Adrenal gland (tissue), 12 donors: ENCODE results near the gene WBP4. TPM values are rescaled to one million over a fixed set of nuclear protein-coding genes. Genes with fewer than 3 reads are reported as not detected.

Experiments used
- DNase-seq, 7 donors: peaks; one replicate each; pipeline ENCODE4 v3.0.0-alpha.2; 2019 to 2020
- H3K27ac ChIP-seq, 5 donors: fragments of 200-600 bp; sonication (generic) in 4 of 5; 1 replicate in 3 of 5; 2 replicates in 2 of 5; pipeline versions ENCODE4 v1.5.1 to v1.8.0; 2016 to 2020; ENCODE audit warnings: mild to moderate bottlenecking in 1 of 5
- H3K27me3 ChIP-seq: fragments of 200-600 bp; 2 replicates; pipeline ENCODE4 v1.8.0; 2021
- H3K36me3 ChIP-seq, 2 donors: fragments of 200-600 bp; replicated peaks in 1 of 2; 1 replicate in 1 of 2; 2 replicates in 1 of 2; pipeline versions ENCODE4 v1.5.1 to v1.8.0; 2018 to 2022
- H3K4me1 ChIP-seq, 2 donors: fragments of 200-600 bp; replicated peaks in 1 of 2; 1 replicate in 1 of 2; 2 replicates in 1 of 2; pipeline versions ENCODE4 v1.5.1 to v1.8.0; 2018 to 2021
- H3K4me3 ChIP-seq, 4 donors: fragments of 200-600 bp; sonication (generic) in 3 of 4; one replicate each; pipeline ENCODE4 v1.5.1; 2016 to 2018
- H3K9me3 ChIP-seq, 3 donors: fragments of 200-600 bp; sonication (generic) in 1 of 3; replicated peaks in 1 of 3; 1 replicate in 2 of 3; 2 replicates in 1 of 3; pipeline versions ENCODE4 v1.5.1 to v1.8.0; 2016 to 2021
- CTCF ChIP-seq, 6 experiments: fragments of 450-650 bp in 4 of 6; fragments of 200-600 bp in 2 of 6; sonication (generic) in 1 of 6; IDR thresholded peaks; 1 replicate in 5 of 6; 2 replicates in 1 of 6; pipeline versions ENCODE4 v1.5.1 to v1.8.0; 2016 to 2021; ENCODE audit warnings: antibody characterized with exemption in 6 of 6, mild to moderate bottlenecking in 2 of 6, moderate library complexity in 1 of 6
- POLR2A ChIP-seq, 2 donors: fragments of 450-650 bp; IDR thresholded peaks; one replicate each; pipeline ENCODE4 v1.6.1; 2017; ENCODE audit warnings: antibody characterized with exemption in 2 of 2, mild to moderate bottlenecking in 2 of 2, moderate library complexity in 1 of 2
- WGBS, 4 donors: extraction: QIAGEN DNeasy Blood & Tissue Kit in 2 of 4; methylation state at CpG; one replicate each; pipeline versions ENCODE4 v1.1.5 to v1.1.7; 2013 to 2017; 5-methylcytosine and 5-hydroxymethylcytosine counted together
- intact Hi-C, 2 donors: fragments of 100-400 bp; cut with DNase I; formaldehyde crosslinking; loops; one replicate each; pipeline versions ENCODE4 v1.14.1 to v1.15.0; 2022 to 2023
- polyA plus RNA-seq, 3 donors: library from polyadenylated mRNA; stranded (reverse); fragments of 200-250 nt in 2 of 3; fragments of 350-450 nt in 1 of 3; fragmentation: Illumina TruSeq in 1 of 3; extraction: RNeasy Lipid Tissue Mini Kit (QIAGEN cat#74804) in 1 of 3; gene quantifications; one replicate each; pipeline ENCODE4 v1.2.3, GENCODE V29; 2013 to 2014
- total RNA-seq, 9 donors: library from RNA; depleted of rRNA in 4 of 9; stranded (reverse); fragments of >200 nt in 4 of 9; fragments of 120-200 nt in 1 of 9; fragmentation: NEBNext Ultra II Directional in 1 of 9; extraction: Animal tissue kit (Norgen Biotek cat#: 25700) in 1 of 9; gene quantifications; one replicate each; pipeline versions ENCODE4 v1.1.0 to v1.2.4, GENCODE V29; 2013 to 2023
- donor health status: healthy with polysubstance abuse.
- donor health status: Bipolar disorder and iron deficiency.
- donor health status: DM: yes; HTN: yes; CAD: no.
- donor health status: DM: no; HTN: no; CAD: no.
- donor health status: DM: no; HTN: no; CAD: no.
- donor health status: DM: yes; HTN: yes; CAD: no.

The WBP4 gene
- total and polyA plus RNA-seq, 12 donors: 8.1 to 28.5 (median 13.4) TPM

GRCh38 chr13:41028051-41028450, 33.3 kb upstream of the WBP4 start:
- WGBS, 4 donors: 88 to 95% (median 93%) methylated on average over 2 of the region's 2 CpGs
- Histone ChIP-seq H3K9me3 (no peaks in the 10 kb centered on the region), H3K27me3 (no peaks in the 10 kb centered on the region), H3K4me3 (no peak overlapping the region), H3K27ac (peak overlapping the region in 1 of 5 donors; percentile 1), H3K36me3 (no peaks in the 10 kb centered on the region), H3K4me1 (peaks cover 0 to 23% of the 10 kb centered on the region in 2 donors)
- no peak for DNase-seq
- TF ChIP-seq POLR2A (IDR thresholded peaks at IDR 0.05) (no peak), CTCF (IDR thresholded peaks at IDR 0.05) (no peak)
- intact Hi-C loops: no loop called here

DNA sequence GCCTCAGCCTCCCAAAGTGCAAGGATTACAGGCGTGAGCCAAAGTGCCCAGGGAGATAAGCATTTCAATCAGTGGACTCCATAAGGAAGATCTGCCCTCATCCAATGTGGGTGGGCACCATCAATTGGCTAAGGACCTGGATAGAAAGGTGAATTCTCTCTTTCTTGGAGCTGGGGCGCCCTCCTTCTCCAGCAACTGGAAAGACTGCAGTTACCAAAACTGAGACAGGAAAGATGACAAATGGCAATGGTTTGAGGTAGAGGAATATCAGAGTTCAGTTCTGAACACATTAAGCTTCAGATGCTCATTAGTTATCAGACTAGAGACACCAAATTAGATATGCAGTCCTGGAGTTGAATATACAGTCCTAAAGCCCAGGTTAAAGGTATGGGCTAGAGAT, 31.7 kb upstream of the WBP4 start:
- Histone ChIP-seq H3K4me1 (peaks cover 0 to 27% of the 10 kb centered on the region in 2 donors), H3K27me3 (no peaks in the 10 kb centered on the region), H3K4me3 (no peak overlapping the region), H3K36me3 (no peaks in the 10 kb centered on the region), H3K9me3 (no peaks in the 10 kb centered on the region), H3K27ac (no peak overlapping the region)
- TF ChIP-seq CTCF (IDR thresholded peaks at IDR 0.05): no peak
- intact Hi-C loops: no loop called here
- WGBS, 4 donors: 91 to 99% (median 96%) methylated on average over 2 of the region's 2 CpGs
- no peak for DNase-seq

GRCh38 chr13:41032691-41033376, 28.5 kb upstream of the WBP4 start:
- TF ChIP-seq CTCF (IDR thresholded peaks at IDR 0.05) (no peak), POLR2A (IDR thresholded peaks at IDR 0.05) (no peak)
- DNase-seq: no peak
- Histone ChIP-seq H3K9me3 (no peaks in the 10 kb centered on the region), H3K4me1 (peaks cover 0 to 26% of the 10 kb centered on the region in 2 donors), H3K27ac (no peak overlapping the region), H3K4me3 (no peak overlapping the region), H3K27me3 (no peaks in the 10 kb centered on the region), H3K36me3 (no peaks in the 10 kb centered on the region)
- intact Hi-C loops: no loop called here
- 31 to 35% (median 32%) methylated on average over 2 of the region's 2 CpGs for WGBS, 4 donors

GRCh38 chr13:41034382-41034781, 26.9 kb upstream of the WBP4 start:
- WGBS, 4 donors: 91 to 93% (median 92%) methylated on average over 4 of the region's 4 CpGs
- TF ChIP-seq POLR2A (IDR thresholded peaks at IDR 0.05) (no peak), CTCF (IDR thresholded peaks at IDR 0.05) (no peak)

More at GRCh38 chr13:41034382-41034781, 26.9 kb upstream of the WBP4 start:
- Histone ChIP-seq H3K4me1 (peaks cover under 1 to 33% of the 10 kb centered on the region in 2 donors), H3K27ac (no peak overlapping the region), H3K4me3 (no peak overlapping the region), H3K36me3 (no peaks in the 10 kb centered on the region), H3K9me3 (no peaks in the 10 kb centered on the region), H3K27me3 (no peaks in the 10 kb centered on the region)
- intact Hi-C loops: no loop called here
- no peak for DNase-seq
